ENCODE measurements around the gene KIRREL3.
A peak's percentile ranks its signal among the peaks of the same experiment; 100 is the strongest.

Gene KIRREL3

DNA sequence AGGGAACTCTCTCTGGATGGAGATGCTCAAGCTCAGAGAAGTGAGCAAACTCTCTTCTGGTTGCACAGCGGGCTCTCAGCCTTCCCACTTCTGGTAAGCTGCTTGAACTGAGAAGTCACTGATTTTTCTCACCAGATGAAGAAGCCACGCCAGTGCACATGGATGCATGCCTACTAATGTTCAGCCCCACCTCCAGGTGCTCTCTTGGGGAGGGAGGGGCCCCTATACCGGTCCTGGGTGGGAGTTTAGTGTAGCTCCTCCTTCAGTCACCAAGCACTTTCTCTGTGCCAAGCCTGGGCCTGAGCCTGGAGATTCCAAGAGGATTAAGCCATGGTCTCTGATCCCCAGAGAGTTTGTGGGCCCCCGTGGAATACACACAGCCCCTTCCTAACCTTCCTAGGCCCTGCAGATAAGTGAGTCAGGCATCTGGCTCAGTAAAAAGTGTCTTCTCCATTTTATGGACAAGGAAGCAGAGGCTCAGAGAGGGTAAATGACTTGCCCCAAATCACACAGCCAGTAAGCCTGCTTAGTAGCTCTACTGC lies 502.9 kb downstream of the KIRREL3 start:
- no peak for DNase-seq

DNA sequence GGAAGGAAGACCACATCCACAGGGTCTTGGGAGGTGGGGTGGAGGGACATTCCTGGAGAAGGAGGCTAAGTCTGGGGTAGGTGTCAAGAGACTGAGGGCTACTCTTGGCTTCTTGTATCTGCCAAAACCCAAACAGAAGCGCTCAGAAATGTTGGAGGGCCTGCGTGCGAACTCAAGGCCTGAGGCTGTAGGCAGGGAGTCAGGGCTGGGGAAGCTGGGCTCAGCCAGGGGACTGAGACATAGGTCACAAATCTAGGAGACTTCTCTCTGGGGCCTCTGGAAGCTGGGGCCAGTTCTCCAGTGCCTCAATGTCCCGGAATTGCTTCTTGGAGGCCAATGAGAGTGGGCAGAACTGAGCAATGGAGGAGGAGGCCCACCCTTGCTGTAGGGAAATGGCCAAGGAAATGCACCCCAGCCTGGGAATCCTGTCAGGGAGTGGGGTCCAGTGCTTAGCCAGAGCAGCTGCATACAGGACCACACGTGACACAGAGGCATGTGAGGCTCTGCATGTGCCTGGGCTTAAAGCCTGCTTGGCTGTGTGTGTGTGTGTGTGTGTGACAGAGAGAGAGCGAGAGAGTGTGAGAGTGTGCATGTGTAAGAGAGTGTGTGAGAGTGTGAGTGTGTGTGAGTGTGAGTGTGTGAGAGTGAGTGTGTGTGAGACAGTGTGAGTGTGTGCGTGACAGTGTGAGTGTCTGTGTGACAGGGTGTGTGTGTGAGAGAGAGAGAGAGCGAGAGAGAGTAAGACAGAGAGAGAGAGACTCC lies 503.8 kb downstream of the KIRREL3 start:
- DNase-seq, result no peak

DNA sequence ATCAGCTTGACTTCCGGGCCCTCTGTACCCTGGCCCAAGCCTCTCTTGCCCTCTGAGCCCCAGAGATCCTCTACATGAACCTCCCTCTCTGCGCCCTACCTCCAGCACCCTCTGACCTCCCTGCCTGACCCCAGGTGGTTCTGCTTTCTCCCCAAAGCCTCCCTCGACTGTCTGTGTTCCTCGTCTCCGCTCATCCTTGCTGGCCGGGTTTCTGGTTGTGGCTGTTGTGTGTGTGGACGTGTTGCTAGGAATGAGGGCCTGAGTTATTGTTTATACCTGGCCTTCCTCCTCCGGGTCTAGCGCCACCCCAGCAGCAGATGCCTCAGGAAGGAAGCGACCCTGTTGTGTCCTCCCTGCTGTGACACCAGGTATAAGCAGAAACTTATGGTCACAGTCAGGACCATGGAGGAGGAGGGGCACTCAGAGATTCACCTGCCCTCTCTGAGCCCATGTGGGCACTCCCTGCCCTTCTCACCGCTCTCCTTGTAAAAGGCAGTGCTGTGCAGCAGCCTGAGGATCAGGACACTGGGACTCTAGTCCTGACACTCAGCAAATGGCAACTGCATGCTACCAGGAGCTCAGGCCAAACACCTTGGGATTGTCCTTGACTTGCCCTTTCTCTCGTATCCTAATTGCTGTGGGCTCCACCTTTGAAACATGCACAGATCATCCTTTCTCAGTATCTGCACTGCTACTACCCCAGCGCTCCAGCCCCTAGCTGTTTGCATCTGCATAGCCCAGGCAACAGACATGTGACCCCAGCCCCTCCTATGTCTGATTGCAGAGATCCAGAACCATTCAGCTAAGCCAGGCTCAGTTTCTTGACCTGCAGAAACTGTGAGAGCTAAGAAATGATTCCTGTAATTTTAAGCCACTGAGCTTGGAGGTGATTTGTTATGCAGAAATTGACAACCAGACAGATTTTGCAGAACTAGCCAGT lies 505.0 kb downstream of the KIRREL3 start:
- no peak for DNase-seq

DNA sequence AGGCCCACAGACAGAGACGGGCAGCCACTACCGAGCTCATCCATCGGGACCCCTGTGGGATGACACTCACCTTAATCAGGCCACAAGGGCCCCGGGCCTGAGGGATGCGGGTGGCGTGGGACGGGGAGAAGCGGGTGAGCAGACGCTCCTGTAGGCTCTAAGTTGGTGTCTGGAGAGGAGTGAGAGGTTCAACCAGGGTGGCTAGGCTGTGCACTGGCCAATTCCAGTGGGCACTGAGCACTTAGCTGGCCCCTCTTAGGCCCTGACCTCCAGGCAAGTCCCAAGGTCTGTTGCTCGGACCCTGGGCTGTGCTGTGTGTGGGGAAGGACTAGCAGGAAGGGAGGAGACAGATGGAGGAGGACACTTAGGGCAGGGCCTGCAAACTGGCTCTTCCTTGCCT lies 505.7 kb downstream of the KIRREL3 start:
- no peak for DNase-seq

DNA sequence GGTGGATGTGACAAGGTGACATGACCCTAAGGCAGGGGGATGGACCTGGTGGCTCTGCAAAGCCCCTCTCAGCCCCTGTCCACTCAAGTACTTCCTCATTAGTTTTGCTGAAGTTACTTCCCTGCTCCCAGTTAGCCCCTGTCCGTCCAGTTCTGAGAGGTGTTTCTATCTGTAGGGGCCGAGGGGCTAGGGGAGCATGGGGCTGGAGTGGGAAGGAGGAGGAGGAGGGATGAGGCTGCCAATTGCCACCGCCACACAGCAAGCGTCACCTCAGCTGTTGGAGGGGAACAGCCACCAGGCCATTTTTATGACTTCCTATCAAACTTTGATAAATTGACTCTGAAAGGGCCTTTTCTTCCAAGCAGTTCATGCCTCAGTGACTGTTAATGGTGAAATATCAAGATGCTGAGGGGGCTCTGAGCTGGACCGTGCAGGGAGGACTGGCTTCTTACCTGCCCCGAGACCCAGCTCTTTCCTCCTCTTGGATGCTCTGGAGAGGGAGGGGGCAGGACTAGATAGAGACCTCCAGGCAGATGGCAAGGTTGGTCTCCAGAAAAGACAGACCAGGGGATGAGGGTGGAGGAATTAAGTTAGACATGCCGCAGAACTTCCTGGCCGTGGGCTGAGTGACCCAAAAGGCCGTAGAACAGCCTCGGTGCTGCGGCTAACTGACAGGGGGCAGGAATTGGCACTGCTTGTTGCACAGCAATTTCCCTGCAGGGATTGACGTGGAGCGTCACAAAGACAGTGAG lies 508.1 kb downstream of the KIRREL3 start:
- peak; percentile 32 for DNase-seq

DNA sequence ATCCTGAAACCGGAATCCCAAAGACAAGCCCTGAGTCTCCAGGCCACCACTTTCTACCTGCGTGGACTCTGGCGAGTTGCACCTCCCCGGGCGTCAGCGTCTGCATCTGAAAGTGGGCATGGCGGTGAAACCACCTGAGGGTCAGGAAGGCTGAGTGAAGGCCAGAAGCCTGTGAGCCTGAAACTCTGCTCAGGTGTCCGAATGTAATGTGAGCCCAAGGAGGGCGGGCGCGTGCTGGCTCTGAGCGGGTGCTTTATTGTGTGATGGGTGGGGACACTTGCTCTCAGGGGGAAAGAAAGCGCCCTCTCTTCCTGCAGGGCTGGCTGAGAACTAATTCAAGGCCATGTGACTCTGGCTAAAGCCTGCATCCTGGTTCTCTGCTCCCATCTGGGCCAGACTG lies 509.5 kb downstream of the KIRREL3 start:
- peak; percentile 83 for DNase-seq

DNA sequence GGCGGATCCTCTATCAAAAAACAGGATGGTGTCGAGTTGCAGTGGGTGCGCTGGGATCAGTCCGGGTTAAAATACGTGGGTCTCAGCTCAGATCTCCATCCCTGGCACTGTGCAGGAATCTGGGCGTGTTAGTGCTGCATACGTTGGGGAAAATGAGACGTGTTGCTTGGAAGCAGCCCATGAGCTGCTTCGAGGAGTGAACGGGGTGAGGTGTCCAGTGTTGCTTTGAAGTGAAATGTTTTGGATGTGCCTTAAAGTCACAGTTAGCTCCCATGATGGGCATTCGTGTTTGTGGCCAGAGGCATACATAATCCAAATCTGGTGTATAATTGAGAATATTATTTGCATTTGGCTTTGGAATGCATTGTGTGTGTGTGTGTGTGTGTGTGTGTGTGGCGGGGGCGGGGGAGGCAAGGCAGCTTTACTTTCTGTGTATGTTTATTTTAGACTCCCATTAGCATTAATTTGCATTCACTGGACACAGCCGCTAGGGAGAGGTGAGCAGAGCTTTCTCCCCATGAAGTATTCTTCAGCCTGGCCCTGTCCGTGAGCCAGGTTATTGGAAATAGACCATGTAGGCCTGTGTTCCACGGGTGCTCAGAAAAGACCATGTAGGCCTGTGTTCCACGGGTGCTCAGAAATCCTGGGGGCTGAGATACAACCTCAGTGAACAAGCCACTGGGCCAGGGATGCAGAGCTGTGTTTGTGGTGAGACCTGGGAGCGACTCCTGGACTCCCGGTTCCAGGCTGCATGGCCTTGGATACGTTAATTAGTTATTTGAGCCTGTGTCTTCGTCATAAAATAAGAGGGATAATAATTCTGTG lies 510.5 kb downstream of the KIRREL3 start:
- DNase-seq, result peak; percentile 74

DNA sequence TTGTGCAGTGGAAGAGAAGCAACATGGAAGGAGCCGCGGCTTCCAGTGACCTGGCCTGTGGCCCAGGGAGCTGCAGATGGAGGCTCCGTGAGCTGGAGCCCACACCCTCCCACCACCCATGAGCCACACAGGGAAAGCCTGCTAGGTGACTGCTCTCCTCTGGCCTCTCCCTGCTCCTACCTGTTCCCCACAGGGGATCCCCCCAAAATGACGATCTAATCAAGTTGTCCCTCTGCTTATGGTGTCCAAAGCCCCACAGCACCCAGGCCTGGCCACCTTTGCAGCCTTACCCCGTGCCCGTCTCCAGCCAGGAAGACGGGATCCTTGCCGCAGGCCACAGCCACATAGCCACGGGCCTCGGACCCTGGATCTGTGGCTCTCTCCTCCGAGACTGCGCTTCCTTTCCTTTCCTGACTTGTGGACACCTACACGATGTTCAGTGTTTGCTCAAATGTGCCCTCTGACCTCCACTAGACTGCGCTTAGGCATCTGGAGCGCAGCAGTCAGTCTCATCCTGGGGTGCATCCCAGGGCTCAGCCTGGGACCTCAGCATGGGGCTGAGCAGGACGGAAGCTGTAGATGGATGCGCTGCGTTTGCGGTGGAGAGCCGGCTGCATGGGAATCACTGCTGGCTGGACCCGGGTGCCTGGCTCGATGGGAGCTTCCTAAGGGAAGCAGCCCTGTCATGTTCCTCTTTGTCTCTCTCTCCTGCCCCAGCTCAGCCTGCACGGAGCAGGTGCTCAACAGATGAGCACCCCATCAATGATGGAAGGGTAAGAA lies 511.8 kb downstream of the KIRREL3 start:
- DNase-seq, result no peak

DNA sequence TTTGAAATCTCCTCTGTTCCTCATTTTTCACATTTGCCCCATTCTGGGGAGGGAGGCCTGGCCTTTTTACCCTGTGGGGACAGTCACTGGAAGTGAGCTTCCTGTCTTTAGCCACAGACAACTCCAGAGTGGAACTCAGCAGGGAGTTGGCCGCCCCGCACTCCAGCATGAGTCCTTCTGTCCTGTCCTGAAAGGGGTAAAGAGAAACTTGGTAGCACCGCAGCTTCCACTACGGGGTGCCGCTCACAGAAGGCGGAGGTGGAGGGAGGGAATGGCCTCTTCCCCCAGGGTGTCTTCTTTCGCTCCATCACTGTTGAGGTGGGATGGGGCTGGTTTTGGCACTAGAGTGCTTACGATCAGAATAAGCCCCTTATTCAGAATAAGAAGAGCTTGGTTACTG lies 512.9 kb downstream of the KIRREL3 start:
- DNase-seq, result no peak

DNA sequence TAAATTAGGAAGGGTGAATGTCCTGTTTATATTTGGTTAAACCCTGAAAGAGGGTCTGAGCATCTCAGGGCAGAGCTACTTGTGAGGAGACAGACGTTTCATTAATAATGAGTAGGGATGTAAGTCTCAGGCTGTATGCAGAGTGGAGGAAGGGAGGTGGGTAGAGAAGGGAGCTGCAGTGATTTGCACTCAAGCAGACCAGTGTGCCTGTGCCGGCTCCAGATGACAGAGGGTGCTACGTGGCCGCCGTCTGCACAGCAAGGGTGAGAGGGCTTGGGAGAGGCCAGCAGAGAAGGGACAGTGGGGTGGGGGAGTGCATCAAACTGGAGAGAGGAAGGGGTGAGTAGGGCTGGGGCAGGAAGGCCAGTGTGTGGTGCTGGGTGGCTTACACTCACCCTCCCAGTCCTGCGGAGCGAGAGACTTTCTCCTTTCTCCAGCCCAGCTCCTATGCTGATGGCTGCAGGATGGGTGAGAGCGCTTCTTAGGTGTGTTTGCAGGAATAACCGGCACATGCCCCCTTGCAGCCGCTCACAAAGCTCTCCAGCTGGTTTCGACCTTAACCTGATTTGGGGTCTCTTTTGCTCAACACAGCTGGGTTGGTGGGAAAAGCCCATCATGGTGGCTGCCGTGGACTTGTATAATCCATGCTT lies 514.5 kb downstream of the KIRREL3 start:
- no peak for DNase-seq

DNA sequence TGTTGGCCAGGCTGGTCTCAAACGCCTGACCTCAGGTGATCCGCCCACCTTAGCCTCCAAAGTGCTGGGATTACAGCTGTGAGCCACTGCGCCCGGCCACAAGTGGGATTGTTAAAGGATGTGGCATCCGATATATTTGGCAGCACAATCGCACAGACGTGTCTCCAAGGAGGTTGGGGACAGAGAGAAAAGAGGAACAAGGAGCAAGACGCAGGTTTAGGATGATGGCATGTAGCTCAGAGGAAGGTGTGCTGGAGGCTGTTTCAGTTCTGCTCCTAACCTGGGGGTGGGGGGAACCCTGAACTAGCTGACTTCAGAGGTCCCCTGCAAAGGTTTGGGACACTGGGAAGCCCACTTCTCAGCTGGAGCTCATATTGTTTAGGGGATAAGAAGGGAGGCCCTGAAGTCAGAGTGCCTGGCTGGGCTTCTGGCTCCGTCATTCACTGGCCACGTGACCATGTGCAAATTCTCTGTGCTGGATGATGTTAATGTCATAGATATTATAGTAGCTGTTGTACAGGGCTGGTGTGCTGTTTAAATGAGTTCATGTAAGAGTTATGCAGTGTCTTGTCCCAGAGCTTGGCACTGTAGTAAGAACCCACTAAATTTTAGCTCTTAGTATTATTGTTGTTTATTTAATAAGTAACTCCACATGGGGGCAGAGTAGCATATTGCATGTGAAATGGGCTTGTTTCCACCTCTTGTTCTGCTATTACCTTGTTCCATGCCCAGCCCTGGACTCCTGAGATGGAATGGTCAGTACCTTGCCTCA lies 515.4 kb downstream of the KIRREL3 start:
- peak; percentile 33 for DNase-seq

DNA sequence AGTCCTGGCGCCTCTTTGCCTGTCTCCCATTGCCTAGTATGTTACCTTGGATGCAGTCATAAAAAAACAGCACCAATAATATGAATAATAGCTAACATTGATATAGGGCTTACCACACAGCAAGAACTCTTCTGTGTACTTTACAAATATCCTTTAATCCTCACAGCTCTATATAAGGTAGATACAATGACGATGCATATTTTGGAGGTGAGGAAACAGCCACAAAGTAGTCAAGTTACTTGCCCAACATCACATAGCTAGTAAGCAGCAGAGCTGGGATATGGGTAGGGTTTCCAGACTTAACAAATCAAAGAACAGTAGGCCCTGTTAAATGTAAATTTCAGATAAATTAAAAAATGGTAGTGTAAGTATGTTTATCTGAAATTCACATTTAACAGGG lies 516.3 kb downstream of the KIRREL3 start:
- no peak for DNase-seq

DNA sequence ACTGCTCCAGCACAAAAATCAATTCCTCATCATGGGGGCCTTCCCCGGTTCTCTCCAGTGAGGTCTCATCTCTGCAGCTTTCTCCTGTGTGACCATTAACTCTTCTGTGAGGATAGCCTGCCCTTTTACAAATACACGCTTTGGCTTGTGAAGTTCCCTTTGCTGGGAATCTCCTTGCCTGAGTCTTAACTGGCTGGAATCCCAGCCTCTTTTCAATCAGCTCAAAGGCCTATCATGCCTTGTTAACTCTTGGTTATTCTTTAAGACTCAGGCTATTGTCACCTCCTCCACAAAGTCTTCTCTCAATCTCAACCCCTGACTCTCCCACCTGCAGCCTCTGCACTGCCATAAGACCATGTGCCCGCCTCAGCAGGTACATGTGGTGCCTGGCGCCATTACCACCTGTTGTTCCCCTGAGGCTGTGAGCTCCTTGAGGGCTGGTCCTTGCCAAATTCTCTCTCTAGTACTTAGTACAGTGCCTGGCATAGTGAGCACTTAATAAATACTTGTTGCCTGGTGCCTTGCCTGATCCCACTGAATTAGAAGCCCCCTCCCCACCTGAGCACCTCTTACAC lies 516.9 kb downstream of the KIRREL3 start:
- peak; percentile 57 for DNase-seq

DNA sequence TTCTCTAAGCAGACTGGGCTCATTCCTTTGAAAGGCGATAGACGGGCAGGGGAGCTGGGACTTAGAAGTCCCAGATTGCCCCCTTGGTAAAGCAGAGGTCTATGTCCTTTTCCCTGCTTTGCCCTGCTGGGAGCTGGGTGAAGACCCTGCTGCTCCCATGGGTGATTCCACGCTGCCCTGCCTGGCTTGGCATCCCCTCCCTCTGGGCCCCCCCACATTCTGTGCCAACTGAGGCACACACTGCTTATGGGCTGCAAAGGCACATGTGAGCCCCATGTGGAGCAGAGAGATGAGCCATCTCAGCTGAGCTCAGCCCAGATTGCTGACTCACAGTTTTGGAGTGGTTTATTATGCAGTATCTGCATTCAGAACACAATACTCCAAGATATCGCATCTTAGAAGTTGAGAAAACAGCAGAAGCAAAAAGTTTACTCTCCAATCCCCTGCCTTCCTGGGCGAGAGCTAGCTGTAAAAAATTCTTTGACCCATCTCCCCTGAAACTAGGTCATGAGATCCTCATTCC lies 517.9 kb downstream of the KIRREL3 start:
- no peak for DNase-seq

DNA sequence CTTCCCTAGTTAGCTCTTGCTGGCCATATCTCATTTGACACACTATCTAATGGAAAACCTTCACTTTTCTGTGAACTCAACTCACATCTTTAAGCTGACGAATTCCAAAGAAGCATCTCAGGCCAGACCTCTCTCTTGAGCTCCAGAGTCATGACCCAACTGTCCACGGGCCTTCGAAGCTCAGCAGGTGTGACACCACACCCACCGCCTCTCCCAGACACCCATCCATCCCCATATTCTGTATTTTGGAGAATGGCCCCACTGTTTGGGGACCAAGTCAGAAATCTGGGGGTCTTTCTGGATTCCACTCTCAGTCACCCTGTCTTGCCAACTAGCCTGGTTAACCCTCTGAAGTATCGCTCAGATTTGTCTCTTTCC lies 519.3 kb downstream of the KIRREL3 start:
- no peak for DNase-seq

DNA sequence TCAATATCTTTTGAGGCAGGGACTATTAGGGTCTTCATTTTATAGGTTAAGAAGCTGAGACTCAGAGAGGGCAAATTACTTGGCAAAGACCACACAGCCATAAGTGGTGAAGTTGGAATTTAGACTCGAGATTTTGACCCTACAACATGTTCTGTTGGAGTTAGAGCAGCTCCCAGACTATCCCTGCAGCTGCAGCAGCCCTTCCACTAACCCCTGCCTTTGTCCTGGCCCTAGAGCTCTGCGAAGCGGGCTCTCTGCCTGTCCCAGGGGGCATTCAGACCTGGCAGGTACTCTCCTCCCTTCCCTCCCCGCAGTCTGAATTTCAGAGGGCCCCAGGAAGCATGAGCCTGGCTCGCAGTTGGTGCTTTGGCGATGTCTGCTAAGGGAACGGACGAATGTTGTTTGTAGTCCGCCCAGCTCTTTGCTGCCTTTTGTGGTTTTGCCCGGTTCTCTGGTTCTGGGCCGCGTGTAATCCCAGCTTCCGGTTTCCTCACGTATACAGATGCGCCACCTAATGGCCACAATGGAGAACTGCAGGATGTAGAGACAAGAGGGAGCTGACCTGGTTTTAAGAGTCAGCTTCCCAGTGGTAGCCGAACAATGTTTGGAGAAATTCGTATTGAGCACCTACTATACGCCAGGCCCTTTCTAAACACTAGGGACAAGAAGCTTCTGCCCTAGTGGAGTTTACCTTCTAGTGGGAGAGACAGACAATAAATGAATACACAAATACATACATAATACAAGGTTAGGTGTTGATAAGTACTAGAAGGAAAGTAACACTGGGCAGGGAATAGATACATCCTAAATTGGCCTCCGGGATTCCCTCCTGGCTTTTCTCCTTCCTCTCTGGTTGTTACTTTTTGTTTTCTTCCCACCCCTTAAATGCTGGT lies 519.9 kb downstream of the KIRREL3 start:
- DNase-seq, result peak; percentile 90

DNA sequence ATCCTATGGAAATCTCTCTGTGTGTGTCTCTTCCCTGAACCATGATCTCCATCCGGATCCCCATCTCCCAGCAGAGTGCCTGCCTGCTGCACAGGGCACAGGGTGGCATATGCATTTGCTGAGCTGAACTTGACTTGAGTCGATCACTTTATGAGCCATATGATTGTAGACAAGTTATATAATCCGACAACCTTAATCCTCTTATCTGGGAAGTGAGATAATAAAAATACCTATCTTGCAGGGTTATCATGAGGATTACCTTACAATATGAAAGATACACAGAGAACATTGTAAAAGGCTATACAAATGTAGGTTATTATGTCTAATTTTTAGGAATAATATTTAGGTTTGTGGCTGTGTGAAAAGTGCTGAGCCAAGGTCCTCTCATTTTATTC lies 520.6 kb downstream of the KIRREL3 start:
- no peak for DNase-seq
